Amniotic stem cell (primary cell): ENCODE measurements around the gene UCHL5.
"Not testable (repeated sequence)": the region's sequence is repeated elsewhere in the genome, so short reads cannot be mapped to it uniquely, and the experiment has no call there.

Experiments used
- DNase-seq: peaks from one replicate; lab custom pipeline; 2025; lab: John Stamatoyannopoulos, UW

The UCHL5 gene

GRCh38 chr1:193009501-193009900, 49.7 kb downstream of the UCHL5 start:
- no peak for DNase-seq

DNA sequence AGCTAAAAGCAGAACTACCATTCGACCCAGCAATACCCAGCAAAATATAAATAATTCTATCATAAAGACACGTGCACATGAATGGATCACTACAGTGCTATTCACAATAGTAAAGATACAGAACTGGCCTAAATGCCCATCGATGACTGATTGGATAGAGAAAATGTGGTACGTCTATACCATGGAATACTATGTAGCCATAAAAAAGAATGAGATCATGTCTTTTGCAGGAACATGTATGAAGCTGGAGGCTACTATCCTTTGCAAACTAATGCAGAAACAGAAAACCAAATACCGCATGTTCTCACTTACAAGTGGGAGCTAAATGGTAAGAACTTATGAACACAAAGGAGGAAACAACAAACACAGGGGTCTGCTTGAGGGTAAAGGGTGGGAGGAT, 53.4 kb downstream of the UCHL5 start:
- DNase-seq, result no peak

DNA sequence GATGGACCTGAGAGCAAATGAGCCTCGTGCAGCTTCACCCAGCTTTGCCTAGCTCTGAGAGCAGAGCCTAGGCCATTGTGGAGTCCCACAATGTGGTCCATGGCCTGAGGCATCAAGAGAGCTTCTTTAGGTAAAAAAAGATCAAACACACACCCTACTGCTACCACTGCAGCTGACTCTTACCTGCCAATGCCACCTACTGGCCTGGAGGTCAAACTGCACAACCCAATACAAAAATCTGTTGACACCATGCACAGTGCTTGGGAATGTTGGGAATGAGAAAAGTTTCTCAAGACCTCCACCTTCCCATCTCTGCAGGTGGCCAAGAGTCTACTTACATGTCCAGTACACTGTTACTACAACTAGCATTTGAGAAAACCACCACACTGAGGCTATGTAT, 60.6 kb downstream of the UCHL5 start:
- DNase-seq, result no peak

DNA sequence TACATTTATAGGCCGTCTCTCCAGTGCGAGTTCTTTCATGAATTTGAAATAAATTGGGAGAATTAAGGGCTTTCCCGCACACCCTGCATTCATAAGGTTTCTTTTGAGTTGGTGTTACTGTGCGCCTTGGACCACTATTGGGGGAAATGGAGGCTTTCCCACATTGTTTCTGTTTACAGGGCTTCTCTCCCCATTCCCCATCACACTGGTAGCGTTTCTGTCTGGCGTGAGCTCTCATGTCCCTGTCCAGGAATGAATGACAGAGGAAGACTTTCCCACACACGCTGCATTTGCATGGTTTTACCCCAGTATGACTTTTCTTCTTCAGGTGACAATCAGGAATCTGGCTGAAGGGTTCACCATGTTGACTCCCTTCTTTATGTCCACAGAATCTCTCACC, 65.0 kb downstream of the UCHL5 start:
- no peak for DNase-seq

- DNase-seq, result no peak
Measured at GRCh38 chr1:192993426-192994085, 65.6 kb downstream of the UCHL5 start.

GRCh38 chr1:192986748-192987334, 72.3 kb downstream of the UCHL5 start:
- DNase-seq, result not testable (repeated sequence)

- no peak for DNase-seq
Measured at GRCh38 chr1:192986110-192986747, 72.9 kb downstream of the UCHL5 start.

DNA sequence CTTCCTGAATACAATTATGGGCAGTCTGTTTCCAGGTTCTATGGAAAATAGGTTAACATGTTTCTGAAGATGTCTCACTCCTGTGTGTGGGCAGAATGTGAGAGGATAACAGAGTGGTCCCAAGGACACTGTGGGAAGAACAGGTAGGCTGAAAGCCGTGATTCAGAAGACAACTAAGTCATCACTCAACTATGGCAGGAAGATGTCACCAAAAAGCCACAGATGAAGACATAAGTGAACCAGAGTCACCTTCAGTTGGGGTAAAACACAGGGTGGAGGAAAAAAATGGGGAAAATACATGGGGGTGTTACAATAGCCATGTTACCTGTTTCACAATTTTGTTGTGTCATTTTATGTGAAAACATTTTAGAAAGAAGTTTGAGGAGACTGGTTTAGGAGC, 75.1 kb downstream of the UCHL5 start:
- no peak for DNase-seq

DNA sequence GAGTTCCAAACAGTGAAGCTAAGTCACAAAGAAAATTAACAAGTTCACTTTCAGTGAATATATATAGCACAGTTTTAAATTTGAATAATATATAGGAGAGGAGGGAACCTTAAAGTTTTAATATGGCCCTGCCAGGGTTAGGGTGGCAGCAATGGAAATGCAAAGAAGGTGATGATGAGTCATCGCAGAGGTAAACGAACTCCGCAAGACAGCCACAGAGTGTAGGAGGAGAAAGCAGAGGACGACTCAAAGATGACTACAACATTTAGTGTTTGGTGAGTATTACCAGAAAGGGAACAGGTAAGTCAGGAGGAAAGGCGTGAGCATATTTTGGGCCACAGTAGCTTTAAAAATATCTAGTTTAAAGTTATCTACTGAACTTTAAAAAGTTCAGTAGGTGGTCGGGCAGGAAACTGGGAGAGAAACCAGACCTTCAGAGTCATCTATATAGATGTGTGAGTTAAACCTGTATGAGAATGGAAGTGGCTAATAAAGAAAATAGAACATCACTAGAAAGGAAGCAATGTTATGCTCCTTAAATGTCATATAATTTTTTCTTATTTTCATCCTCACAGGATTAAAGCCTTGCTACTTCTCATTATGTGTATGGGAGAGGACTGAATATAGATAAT, 75.7 kb downstream of the UCHL5 start:
- no peak for DNase-seq

GRCh38 chr1:192980856-192981255, 78.3 kb downstream of the UCHL5 start:
- DNase-seq, result no peak

- not testable (repeated sequence) for DNase-seq
Measured at GRCh38 chr1:192980334-192980733, 78.8 kb downstream of the UCHL5 start.

DNA sequence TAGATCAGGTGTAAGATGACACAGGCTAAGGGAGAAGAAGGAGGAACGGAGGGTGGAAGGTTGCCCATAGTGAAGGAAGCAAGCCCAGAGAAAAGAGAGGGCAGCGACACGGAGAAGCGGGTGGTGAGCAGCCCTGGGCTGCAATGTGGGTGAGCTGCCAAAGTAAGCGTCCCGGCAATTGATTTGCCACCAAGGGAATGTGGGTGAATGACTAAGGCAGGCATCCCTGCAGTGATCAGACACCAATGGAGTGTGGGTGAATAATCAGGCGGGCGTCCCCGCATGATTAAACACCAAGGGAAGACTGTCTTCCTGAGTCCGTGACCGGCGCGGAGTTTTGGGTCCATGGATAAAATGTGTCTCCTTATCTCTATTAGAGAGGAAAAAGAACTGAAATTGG, 79.6 kb downstream of the UCHL5 start:
- DNase-seq, result no peak

GRCh38 chr1:192978195-192978710, 80.9 kb downstream of the UCHL5 start:
- no peak for DNase-seq

GRCh38 chr1:192977089-192977706, 82.0 kb downstream of the UCHL5 start:
- no peak for DNase-seq

DNA sequence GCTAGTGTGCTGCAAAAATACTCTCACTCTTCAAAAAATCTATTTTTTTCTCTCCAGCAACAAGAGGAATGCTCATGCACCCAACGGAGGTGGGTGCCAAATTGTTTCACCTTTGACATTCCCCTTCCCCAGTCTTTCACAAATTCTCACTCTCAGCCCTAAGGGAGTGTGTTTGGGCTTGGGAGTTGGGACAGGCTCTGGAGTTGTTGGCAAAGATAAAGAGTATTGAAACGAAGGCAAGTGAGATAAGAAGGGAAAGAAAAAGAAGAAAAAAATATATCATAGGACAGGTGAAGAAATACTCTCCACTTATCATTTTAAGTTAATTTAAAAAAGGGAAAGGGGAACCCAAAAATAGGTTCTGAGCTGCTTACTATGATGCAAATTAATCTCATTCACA, 82.6 kb downstream of the UCHL5 start:
- no peak for DNase-seq

DNA sequence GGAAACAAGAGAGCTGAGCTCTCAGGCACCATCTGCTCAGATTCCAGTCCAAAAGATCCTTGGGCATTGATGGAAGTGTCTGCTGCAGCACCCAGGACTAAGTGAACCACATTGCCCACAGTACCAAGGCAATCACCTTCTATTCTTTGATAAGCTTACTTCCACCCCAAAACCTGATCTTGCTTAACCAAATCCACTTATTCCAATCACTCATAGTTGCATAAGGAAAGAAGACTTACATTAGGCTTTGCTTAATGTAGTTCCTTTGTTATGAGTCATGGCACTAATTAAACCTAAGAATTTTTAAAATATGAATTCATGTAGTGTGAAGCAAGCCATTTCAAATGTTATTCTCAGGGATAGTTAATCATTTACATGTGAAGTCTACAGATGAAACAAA, 84.5 kb downstream of the UCHL5 start:
- no peak for DNase-seq

- no peak for DNase-seq
Measured at GRCh38 chr1:192973988-192974387, 85.2 kb downstream of the UCHL5 start.

GRCh38 chr1:192973202-192973601, 86.0 kb downstream of the UCHL5 start:
- DNase-seq, result no peak

DNA sequence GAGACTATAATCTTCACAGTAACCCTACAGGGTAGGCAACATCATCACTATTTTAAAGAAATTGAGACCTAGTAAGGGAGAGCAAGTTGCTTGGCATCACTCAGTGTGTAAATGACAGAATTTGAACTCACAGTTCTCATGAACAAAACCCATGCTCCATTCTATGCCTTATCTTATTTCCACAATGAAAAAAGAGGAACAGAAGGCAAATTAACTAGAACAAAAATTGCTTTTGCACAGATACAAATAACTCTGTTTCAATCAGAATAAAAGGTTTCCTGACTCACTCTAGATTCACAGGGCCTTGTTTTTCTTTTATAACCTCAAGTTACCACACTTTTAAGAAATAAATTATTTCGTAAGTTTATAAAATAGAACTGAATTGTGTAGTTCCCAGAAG, 90.1 kb downstream of the UCHL5 start:
- DNase-seq, result no peak

DNA sequence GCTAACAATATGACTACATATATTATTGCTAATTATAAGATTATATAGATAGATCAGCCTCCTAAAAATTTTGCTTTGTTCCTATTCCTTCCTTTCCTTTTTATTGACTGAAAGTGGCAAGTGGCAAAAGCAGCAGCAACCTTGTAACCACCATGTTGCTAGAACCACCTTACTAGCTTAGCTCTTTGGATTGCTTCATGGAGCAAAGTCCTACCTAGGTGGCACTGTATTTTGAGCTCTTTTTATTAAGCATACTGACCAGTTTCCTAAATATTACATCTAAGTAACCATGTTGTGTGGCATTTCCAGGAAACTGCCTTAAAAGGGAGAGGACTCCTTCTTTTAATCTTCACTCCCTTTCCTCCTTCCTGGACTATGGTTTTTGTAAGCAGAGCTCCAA, 90.8 kb downstream of the UCHL5 start:
- no peak for DNase-seq

GRCh38 chr1:192967901-192968300, 91.3 kb downstream of the UCHL5 start:
- DNase-seq, result no peak

- no peak for DNase-seq
Measured at GRCh38 chr1:192967211-192967877, 91.8 kb downstream of the UCHL5 start.
